Natural killer cell (primary cell): ENCODE measurements around the gene SLC47A2. TPM values are rescaled to one million over a fixed set of nuclear protein-coding genes. Genes with fewer than 3 reads are reported as not detected.
"Not testable (repeated sequence)": the region's sequence is repeated elsewhere in the genome, so short reads cannot be mapped to it uniquely, and the experiment has no call there.

ENCODE experiments used
- ATAC-seq, 3 donors: fragments of 150-1000 bp in 2 of 3; fragments of 200-7000 bp in 1 of 3; cut with Tn5 transposase; 1 replicate in 1 of 3; 2 replicates in 2 of 3; pipeline ENCODE4 v1.10.0; 2021; ENCODE audit warnings: mild to moderate bottlenecking in 2 of 3, moderate library complexity in 2 of 3
- DNase-seq, 2 donors: peaks; one replicate each; pipeline versions ENCODE4 v3.0.0 to v3.0.0-alpha.2; 2013 to 2021; ENCODE audit warnings: mixed read lengths in 1 of 2
- H3K27ac ChIP-seq: one replicate; pipeline ENCODE4 v1.5.1; 2013; ENCODE audit warnings: mild to moderate bottlenecking, low read length
- H3K27me3 ChIP-seq: one replicate; pipeline ENCODE4 v1.6.1; 2013; ENCODE audit warnings: low read length; ENCODE audit not compliant: control insufficient read depth, insufficient read depth
- H3K36me3 ChIP-seq: one replicate; pipeline ENCODE4 v1.6.1; 2013; ENCODE audit warnings: low read length; ENCODE audit not compliant: control insufficient read depth, insufficient read depth
- H3K4me1 ChIP-seq: one replicate; pipeline ENCODE4 v1.6.1; 2013; ENCODE audit warnings: low read length; ENCODE audit not compliant: control insufficient read depth, insufficient read depth
- H3K4me3 ChIP-seq: one replicate; pipeline ENCODE4 v1.5.1; 2013; ENCODE audit warnings: low read length
- H3K9me3 ChIP-seq: one replicate; pipeline ENCODE4 v1.6.1; 2013; ENCODE audit warnings: low read length; ENCODE audit not compliant: control insufficient read depth, insufficient read depth
- H3K27ac Mint-ChIP-seq, 2 donors: one replicate each; pipeline ENCODE4 v1.8.0; 2022; ENCODE audit warnings: mild to moderate bottlenecking in 2 of 2, mixed read lengths in 2 of 2, moderate library complexity in 1 of 2
- H3K27me3 Mint-ChIP-seq, 2 donors: one replicate each; pipeline ENCODE4 v1.8.0; 2022; ENCODE audit warnings: low read depth in 2 of 2, mixed read lengths in 2 of 2
- H3K36me3 Mint-ChIP-seq: one replicate; pipeline ENCODE4 v1.8.0; 2022; ENCODE audit warnings: mixed read lengths
- H3K4me1 Mint-ChIP-seq, 2 donors: one replicate each; pipeline ENCODE4 v1.8.0; 2022; ENCODE audit warnings: mixed read lengths in 2 of 2
- H3K4me3 Mint-ChIP-seq: one replicate; pipeline ENCODE4 v1.8.0; 2022; ENCODE audit warnings: mild to moderate bottlenecking, moderate library complexity, mixed read lengths
- H3K9me3 Mint-ChIP-seq, 2 donors: one replicate each; pipeline ENCODE4 v1.8.0; 2022; ENCODE audit warnings: mixed read lengths in 2 of 2
- WGBS: methylation state at CpG from one replicate; pipeline ENCODE4 v1.1.7; 2013; ENCODE audit warnings: missing lambda C conversion rate; ENCODE audit not compliant: insufficient coverage; 5-methylcytosine and 5-hydroxymethylcytosine counted together
- intact Hi-C: fragments of 100-400 bp; cut with micrococcal nuclease; formaldehyde crosslinking; loops from one replicate; pipeline ENCODE4 v1.14.2; 2022
- total RNA-seq, 4 donors: library from RNA; stranded (reverse); fragments of 120-200 nt in 1 of 4; gene quantifications; one replicate each; pipeline versions ENCODE4 v1.2.3 to v1.2.4, GENCODE V29; 2013 to 2022
- TF ChIP-seq, protein P1 (sequence below): fragments of 200-600 bp; IDR thresholded peaks from one replicate; pipeline ENCODE4 v1.8.0; 2022; ENCODE audit warnings: antibody characterized with exemption

SLC47A2 gene, protein sequence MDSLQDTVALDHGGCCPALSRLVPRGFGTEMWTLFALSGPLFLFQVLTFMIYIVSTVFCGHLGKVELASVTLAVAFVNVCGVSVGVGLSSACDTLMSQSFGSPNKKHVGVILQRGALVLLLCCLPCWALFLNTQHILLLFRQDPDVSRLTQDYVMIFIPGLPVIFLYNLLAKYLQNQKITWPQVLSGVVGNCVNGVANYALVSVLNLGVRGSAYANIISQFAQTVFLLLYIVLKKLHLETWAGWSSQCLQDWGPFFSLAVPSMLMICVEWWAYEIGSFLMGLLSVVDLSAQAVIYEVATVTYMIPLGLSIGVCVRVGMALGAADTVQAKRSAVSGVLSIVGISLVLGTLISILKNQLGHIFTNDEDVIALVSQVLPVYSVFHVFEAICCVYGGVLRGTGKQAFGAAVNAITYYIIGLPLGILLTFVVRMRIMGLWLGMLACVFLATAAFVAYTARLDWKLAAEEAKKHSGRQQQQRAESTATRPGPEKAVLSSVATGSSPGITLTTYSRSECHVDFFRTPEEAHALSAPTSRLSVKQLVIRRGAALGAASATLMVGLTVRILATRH
- total RNA-seq: not detected
- not detected for total RNA-seq (2013)

DNA sequence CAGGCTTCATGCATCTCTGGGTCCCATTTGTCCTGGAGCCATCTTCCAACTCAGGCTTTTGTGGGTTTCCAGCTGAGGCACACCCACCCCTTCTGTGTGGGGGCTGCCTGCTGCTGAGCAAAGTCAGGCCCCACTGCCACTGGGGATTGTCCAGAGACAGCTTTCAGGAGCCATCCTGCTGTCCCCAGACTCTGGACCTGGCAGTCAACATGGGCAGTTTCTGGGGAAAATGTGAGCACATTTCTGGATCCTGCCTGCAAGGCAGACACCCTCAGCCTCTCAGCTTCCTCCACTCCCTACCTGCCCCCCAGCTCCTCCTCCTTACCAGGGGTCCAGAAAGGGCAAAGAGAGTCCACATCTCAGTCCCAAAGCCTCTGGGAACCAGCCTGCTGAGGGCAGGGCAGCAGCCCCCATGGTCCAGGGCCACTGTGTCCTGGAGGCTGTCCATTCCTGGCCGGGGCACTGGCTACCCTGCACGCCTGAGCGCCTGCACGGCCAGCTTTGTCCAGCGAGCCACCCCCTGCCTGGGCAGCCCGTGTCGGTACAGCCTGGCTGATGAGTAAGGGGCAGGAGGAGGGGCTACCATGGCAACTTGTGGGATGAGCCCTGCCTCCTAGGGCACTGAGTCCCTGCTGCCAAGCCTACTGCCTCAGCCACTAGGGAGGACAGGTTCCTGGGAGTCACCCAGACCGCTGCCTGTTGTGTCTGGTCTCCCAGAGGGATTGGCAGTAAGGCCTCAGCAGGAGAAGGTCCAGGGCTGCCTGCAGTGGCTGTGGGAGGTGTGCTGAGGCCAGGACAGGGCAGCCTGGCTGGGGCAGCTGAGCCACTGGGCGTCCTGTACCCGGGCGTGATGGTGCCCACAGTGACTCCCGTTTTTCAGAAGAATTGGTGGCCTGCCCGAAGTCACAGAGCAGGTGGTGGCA lies at the start of gene SLC47A2:
Gene SLC47A2 (minus strand): TSS at position 477 of the 923 bp plus-strand sequence. CDS start 29 bp downstream, at position 448.
- H3K27ac ChIP-seq: no peak within 1 kb of the TSS
- no peak for ATAC-seq
- no peaks in the 10 kb centered on the region for H3K4me1 ChIP-seq
- intact Hi-C loops: no loop called here
- H3K27ac Mint-ChIP-seq: no peak within 1 kb of the TSS
- no peaks in the 10 kb centered on the region for H3K9me3 ChIP-seq
- H3K36me3 ChIP-seq: no peaks in the 10 kb centered on the region
- no peaks in the 10 kb centered on the region for H3K9me3 Mint-ChIP-seq
- H3K36me3 Mint-ChIP-seq: no peaks in the 10 kb centered on the region
- no peak within 1 kb of the TSS for H3K4me3 ChIP-seq
- TF ChIP-seq, protein P1, sequence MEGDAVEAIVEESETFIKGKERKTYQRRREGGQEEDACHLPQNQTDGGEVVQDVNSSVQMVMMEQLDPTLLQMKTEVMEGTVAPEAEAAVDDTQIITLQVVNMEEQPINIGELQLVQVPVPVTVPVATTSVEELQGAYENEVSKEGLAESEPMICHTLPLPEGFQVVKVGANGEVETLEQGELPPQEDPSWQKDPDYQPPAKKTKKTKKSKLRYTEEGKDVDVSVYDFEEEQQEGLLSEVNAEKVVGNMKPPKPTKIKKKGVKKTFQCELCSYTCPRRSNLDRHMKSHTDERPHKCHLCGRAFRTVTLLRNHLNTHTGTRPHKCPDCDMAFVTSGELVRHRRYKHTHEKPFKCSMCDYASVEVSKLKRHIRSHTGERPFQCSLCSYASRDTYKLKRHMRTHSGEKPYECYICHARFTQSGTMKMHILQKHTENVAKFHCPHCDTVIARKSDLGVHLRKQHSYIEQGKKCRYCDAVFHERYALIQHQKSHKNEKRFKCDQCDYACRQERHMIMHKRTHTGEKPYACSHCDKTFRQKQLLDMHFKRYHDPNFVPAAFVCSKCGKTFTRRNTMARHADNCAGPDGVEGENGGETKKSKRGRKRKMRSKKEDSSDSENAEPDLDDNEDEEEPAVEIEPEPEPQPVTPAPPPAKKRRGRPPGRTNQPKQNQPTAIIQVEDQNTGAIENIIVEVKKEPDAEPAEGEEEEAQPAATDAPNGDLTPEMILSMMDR: no peak
- H3K27me3 Mint-ChIP-seq: no peaks in the 10 kb centered on the region
- DNase-seq: no peak
- H3K27me3 ChIP-seq: no peaks in the 10 kb centered on the region
- H3K4me3 Mint-ChIP-seq: no peak within 1 kb of the TSS
- 85% methylated on average over 13 of the region's 13 CpGs for WGBS
- H3K4me1 Mint-ChIP-seq: no peaks in the 10 kb centered on the region

DNA sequence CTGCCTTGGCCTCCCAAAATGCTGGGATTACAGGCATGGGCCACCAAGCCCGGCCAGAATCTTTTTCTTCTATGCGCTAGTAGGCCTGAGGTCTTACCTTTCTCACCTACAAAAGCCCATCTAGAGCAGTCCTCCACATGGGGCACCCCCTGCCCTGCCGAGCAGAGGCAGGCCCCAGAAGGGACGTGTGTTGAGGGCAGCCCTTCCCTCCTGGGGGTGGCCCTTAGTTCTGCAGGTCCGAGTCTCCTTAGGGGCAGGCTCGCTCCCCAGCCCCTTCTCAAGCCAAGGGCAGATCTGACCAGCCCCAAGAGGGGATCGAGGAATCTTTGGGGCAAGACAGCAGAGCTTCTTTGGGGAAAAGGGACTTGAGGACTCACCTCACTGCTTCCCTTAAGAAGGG lies 49.6 kb upstream of the SLC47A2 start:
- Histone ChIP-seq H3K27me3 (no peaks in the 10 kb centered on the region), H3K4me3 (no peak overlapping the region), H3K9me3 (no peaks in the 10 kb centered on the region), H3K36me3 (no peaks in the 10 kb centered on the region), H3K4me1 (peaks cover 9% of the 10 kb centered on the region), H3K27ac (no peak overlapping the region)
- intact Hi-C loops: loop anchor here (1.0 to 2.0 kb wide), 2 partner anchors 252 to 403 kb away; partner anchors contain the start of gene B9D1
- TF ChIP-seq, protein P1: no peak
- Mint-ChIP-seq H3K36me3 (no peaks in the 10 kb centered on the region), H3K27ac (no peak overlapping the region), H3K27me3 (peaks cover 2 to 3% of the 10 kb centered on the region in 2 donors), H3K9me3 (no peaks in the 10 kb centered on the region), H3K4me3 (no peak overlapping the region), H3K4me1 (no peaks in the 10 kb centered on the region)
- DNase-seq (no peak), ATAC-seq (no peak)
- WGBS: 76% methylated on average over 7 of the region's 7 CpGs

DNA sequence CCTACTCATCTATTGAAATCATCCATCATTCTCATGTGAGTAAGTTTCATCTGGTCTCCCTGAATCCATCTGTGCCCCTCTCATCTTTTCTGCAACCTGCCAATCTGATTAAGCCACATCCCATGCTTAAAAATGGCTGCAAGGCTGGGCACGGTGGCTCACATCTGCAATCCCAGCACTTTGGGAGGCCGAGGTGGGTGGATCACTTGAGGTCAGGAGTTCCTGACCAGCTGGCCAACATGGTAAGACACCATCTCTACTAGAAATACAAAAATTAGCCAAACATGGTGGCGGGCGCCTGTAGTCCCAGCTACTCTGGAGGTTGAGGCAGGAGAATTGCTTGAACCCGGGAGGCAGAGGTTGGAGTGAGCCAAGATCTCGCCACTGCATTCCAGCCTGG lies 47.6 kb upstream of the SLC47A2 start:
- 94% methylated on average over 4 of the region's 6 CpGs for WGBS
- intact Hi-C loops, H3K27ac Mint-ChIP-seq: not testable (repeated sequence)

DNA sequence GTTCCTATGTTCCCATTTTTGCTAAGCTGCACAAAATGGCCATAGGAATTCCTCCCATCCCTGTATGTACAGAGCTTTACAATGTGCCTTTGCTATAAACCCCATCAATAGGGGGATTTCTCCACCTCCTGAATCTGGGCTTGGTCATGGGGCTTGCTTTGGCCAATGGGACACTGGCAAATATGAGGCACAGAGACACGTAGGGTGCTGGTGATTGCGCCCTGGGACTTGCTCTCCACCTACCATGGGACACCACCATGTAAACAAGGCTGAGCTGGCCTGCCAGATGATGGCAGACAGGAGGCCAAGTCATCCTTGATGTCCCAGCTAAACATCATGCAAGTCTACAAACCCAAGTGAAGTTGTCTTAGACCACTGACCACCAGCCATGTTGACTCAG lies 47.0 kb upstream of the SLC47A2 start:
- no peak overlapping the region for H3K27ac Mint-ChIP-seq

More for the DNA sequence above, 47.6 kb upstream of the SLC47A2 start:
- H3K4me3 Mint-ChIP-seq, H3K4me1 ChIP-seq, H3K4me3 ChIP-seq, H3K36me3 ChIP-seq, H3K9me3 ChIP-seq, H3K36me3 Mint-ChIP-seq, H3K27ac ChIP-seq, H3K9me3 Mint-ChIP-seq, H3K27me3 ChIP-seq, DNase-seq, H3K4me1 Mint-ChIP-seq, ATAC-seq: not testable (repeated sequence)
- H3K27me3 Mint-ChIP-seq: peaks cover 4 to 12% of the 10 kb centered on the region in 2 donors

More for the DNA sequence above, 47.0 kb upstream of the SLC47A2 start:
- Histone ChIP-seq H3K4me3 (no peak overlapping the region), H3K27me3 (no peaks in the 10 kb centered on the region), H3K27ac (no peak overlapping the region), H3K4me1 (peaks cover 9% of the 10 kb centered on the region), H3K36me3 (no peaks in the 10 kb centered on the region), H3K9me3 (no peaks in the 10 kb centered on the region)
- Mint-ChIP-seq H3K27me3 (peaks cover 6 to 12% of the 10 kb centered on the region in 2 donors), H3K4me3 (no peak overlapping the region), H3K36me3 (no peaks in the 10 kb centered on the region), H3K9me3 (no peaks in the 10 kb centered on the region), H3K4me1 (no peaks in the 10 kb centered on the region)
- 93% methylated on average over 2 of the region's 2 CpGs for WGBS
- ATAC-seq: no peak
- no peak for DNase-seq
- intact Hi-C loops: no loop called here
- TF ChIP-seq, protein P1: no peak
